AG09309 (cell line): Measurements from ENCODE around the gene ANKRD49.
"Not testable (repeated sequence)": the region's sequence is repeated elsewhere in the genome, so short reads cannot be mapped to it uniquely, and the experiment has no call there.

Experiments used
- DNase-seq: peaks from one replicate; pipeline ENCODE4 v3.0.0-alpha.2; 2010; ENCODE audit warnings: low read depth
- H3K4me3 ChIP-seq: 2 replicates; pipeline ENCODE4 v1.5.1; 2011; ENCODE audit warnings: mild to moderate bottlenecking, low read depth, low read length, moderate library complexity; ENCODE audit not compliant: control insufficient read depth
- TF ChIP-seq, protein P1 (sequence below): IDR thresholded peaks from 2 replicates; pipeline ENCODE4 v1.5.1; 2011; ENCODE audit warnings: mild to moderate bottlenecking, low read depth, low read length, inconsistent platforms; ENCODE audit not compliant: insufficient read depth, control insufficient read depth; ENCODE audit errors: missing control alignments

Gene ANKRD49

DNA sequence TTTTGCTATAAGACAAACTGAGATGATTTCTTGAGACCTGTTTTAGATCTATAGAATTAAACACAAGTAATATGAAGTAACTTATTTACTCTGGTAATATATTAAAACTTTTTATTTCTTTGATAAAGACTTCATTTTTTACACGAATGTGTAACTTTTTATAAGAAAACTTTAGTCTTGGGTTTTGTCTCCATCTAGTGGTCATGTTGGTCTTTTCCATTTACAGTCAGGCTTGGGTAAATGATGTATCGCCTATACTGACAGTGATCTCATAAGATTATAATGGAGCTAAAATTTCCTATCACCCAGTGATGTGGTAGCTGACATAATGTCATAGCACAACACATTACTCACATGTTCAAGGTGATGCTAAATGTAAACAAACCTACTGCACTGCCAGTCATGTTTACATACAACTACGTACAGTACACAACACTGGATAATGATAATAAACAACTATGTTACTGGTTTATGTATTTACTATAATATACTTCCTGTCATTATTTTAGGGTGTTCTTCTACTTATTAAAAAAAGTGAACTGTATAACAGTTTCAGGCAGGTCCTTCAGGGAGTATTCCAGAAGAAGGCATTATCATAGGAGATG is 11.0 kb downstream of the ANKRD49 start:
- TF ChIP-seq, protein P1, sequence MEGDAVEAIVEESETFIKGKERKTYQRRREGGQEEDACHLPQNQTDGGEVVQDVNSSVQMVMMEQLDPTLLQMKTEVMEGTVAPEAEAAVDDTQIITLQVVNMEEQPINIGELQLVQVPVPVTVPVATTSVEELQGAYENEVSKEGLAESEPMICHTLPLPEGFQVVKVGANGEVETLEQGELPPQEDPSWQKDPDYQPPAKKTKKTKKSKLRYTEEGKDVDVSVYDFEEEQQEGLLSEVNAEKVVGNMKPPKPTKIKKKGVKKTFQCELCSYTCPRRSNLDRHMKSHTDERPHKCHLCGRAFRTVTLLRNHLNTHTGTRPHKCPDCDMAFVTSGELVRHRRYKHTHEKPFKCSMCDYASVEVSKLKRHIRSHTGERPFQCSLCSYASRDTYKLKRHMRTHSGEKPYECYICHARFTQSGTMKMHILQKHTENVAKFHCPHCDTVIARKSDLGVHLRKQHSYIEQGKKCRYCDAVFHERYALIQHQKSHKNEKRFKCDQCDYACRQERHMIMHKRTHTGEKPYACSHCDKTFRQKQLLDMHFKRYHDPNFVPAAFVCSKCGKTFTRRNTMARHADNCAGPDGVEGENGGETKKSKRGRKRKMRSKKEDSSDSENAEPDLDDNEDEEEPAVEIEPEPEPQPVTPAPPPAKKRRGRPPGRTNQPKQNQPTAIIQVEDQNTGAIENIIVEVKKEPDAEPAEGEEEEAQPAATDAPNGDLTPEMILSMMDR, result peak; percentile 55
- no peak for DNase-seq
- H3K4me3 ChIP-seq, result no peak overlapping the region

DNA sequence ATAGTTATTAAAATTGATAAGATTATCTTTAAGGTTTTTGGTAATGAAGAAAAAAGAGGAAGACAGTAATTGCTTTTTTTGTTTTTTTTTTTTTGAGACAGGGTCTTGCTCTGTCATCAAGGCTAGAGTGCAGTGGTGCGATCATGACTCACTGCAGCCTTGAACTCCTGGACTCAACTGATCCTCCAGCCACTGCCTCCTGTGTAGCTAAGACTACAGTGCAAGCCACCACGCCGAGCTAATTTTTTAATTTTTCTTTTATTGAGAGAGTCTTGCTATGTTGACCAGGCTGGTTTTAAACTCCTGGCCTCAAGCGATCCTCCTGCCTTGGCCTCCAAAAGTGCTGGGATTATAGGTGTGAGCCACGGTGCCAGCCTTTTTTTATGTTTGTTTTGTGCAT is 12.7 kb downstream of the ANKRD49 start:
- not testable (repeated sequence) for DNase-seq, H3K4me3 ChIP-seq

DNA sequence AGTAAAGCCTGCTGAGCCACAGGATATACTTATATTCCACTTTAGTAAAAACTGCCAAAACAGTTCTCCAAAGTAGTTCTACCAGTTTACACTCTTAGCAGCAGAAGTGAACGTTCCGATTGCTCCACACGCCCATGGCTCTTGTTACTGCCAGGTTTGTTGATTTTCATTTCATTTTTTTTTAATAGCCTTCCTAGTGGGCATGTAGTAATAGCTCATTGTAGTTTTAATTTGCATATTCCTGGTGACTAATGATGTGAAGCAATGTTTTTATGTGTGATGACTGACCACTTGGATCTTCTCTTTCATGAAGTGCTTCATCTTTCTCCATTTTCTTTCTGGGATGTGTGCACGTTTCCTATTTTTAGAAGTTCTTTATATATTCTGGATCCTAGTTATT is 13.7 kb downstream of the ANKRD49 start:
- no peak for DNase-seq
- TF ChIP-seq, protein P1, result no peak
- H3K4me3 ChIP-seq, result no peak overlapping the region

DNA sequence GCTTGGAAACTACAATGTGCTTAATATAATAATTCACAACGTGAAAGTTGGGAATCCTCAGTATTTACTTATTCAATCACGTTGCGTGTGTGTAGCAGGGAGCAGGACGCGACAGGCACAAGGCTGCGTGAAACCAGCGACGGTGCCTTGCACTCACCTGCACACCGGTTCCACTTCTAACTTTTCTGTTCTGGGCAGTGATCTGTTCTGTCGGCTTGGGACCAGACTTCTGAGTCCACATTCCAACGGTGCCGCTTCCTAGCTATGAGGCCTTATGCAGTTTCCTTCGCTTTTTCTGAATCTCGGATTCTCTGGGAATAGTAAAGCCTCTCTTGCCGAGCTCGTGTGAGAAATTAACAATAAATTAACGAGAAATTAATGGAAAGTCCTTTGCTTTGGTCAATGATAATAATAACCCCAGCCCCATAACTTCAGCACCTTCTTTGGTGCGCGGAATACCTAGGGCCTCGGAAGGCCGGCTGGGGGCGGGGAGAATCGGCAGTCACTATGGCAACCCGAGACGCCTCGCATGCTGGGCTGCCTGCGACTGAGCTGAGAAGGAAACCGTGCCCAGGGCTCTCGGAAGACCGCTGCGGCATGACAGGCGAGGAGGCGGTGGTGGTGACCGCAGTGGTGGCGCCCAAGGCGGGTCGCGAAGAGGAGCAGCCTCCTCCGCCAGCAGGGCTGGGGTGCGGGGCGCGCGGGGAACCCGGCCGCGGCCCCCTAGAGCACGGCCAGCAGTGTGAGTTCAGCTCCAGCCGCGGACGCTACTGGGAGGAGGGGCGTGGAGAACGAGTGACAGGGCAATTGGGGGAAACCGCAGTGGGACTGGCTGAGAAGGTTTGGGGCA is 18.4 kb downstream of the ANKRD49 start, which contains the start of gene C11orf97:
Gene C11orf97 (plus strand): TSS at position 530 of the 850 bp plus-strand sequence. CDS start 68 bp downstream, at position 598.
- TF ChIP-seq, protein P1, result no peak
- no peak for DNase-seq
- peak within 1 kb of the TSS; percentile 54 for H3K4me3 ChIP-seq

DNA sequence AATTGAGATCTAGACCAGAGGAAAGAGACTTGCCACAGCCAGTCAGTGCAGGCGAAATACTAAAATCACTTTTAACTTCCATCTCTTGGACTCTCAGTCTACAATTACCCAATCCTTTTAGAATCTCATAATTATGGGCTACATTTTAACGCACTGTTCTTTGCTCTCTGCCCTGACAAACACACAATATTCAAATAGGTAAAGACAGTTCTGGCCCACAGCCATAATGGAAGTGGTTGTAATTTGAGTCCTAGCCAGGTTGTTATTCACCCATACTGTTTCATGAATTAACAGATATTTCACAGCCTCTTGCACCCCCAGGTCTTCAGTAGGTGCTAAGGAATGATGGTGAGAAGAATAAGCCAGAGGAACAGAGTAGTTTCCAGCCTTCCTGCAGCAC is 19.3 kb downstream of the ANKRD49 start:
- TF ChIP-seq, protein P1, result no peak
- no peak overlapping the region for H3K4me3 ChIP-seq
- DNase-seq, result no peak

DNA sequence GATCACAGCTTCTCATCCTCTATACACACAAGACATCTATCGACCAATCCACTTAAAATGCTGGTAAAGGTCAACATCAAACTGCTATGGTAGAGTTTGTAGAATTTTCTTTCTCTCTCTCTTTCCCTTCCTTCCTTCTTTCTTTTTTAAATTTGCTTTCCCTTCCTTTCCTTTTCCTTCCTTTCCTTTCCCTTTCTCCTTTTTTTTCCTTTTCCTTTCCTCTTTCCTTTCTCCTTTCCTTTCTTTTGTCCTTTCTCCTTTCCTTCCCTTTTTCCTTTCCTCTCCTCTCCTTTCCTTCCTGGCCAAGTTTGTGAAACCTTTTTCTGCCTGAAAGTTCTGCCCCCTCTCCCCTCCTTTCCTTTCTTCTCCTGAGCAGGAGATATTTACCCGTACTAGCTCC is 21.6 kb downstream of the ANKRD49 start:
- DNase-seq, result no peak
- TF ChIP-seq, protein P1, result no peak
- H3K4me3 ChIP-seq, result no peak overlapping the region

DNA sequence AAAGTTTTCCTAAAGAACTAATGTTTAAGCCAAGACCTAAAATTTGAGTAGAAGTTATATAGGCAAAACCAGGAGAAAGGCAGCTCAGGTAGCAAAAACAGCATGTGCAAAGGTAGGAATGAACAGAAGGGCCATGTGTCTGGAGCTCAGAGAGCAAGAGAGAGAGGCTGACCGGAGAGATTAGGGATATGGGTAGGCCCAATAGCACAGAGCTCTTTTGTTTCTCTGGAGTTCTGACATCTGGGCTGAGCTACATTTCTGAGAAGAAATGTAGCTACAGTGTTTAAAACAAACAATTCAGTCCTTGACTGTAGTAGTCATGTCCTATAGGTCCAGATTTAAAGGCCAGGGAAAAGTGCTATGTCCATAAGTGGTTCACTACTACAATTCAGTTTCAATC is 22.9 kb downstream of the ANKRD49 start:
- TF ChIP-seq, protein P1, result no peak
- no peak for DNase-seq
- H3K4me3 ChIP-seq, result no peak overlapping the region
